Osteocyte (in vitro differentiated cells): ENCODE results near the gene UVSSA. TPM values are rescaled to one million over a fixed set of nuclear protein-coding genes. Genes with fewer than 3 reads are reported as not detected.

Experiments
- DNase-seq: peaks from one replicate; pipeline ENCODE4 v3.0.0; 2021; ENCODE audit warnings: mixed read lengths; ENCODE audit not compliant: unreplicated experiment; ENCODE audit errors: extremely low spot score
- H3K27ac Mint-ChIP-seq: one replicate; pipeline ENCODE4 v1.8.0; 2021; ENCODE audit warnings: mild to moderate bottlenecking, mixed read lengths; ENCODE audit not compliant: unreplicated experiment
- H3K27me3 Mint-ChIP-seq: one replicate; pipeline ENCODE4 v1.8.0; 2021; ENCODE audit warnings: mixed read lengths; ENCODE audit not compliant: unreplicated experiment
- H3K36me3 Mint-ChIP-seq: one replicate; pipeline ENCODE4 v1.8.0; 2021; ENCODE audit warnings: mixed read lengths; ENCODE audit not compliant: unreplicated experiment
- H3K4me1 Mint-ChIP-seq: one replicate; pipeline ENCODE4 v1.8.0; 2021; ENCODE audit warnings: mixed read lengths; ENCODE audit not compliant: unreplicated experiment
- H3K4me3 Mint-ChIP-seq: one replicate; pipeline ENCODE4 v1.8.0; 2021; ENCODE audit warnings: mild to moderate bottlenecking, moderate library complexity, mixed read lengths; ENCODE audit not compliant: unreplicated experiment
- H3K9me3 Mint-ChIP-seq: one replicate; pipeline ENCODE4 v1.8.0; 2021; ENCODE audit warnings: mixed read lengths; ENCODE audit not compliant: unreplicated experiment
- CTCF ChIP-seq: fragments of 200-600 bp; sonication (generic); IDR thresholded peaks from 2 replicates; pipeline ENCODE4 v1.5.0; 2021; ENCODE audit warnings: antibody characterized with exemption, mild to moderate bottlenecking, moderate library complexity
- total RNA-seq: library from RNA; stranded (reverse); gene quantifications from 2 replicates; pipeline ENCODE4 v1.2.1, GENCODE V29; 2021

The UVSSA gene
- total RNA-seq, 1 donor from 2014 or later, result 26.7 TPM

- Mint-ChIP-seq H3K4me1 (peaks cover 9% of the 10 kb centered on the region), H3K27ac (no peak overlapping the region), H3K4me3 (no peak overlapping the region), H3K27me3 (no peaks in the 10 kb centered on the region), H3K36me3 (peaks cover 11% of the 10 kb centered on the region), H3K9me3 (no peaks in the 10 kb centered on the region)
- no peak for DNase-seq
- TF ChIP-seq CTCF, result peak; percentile 85
These were observed 9.4 kb downstream of the UVSSA start for GRCh38 chr4:1356181-1356998.

GRCh38 chr4:1357356-1358248, 10.6 kb downstream of the UVSSA start:
- TF ChIP-seq CTCF, result no peak
- Mint-ChIP-seq H3K4me1 (peaks cover 4% of the 10 kb centered on the region), H3K9me3 (no peaks in the 10 kb centered on the region), H3K27ac (no peak overlapping the region), H3K36me3 (peaks cover 13% of the 10 kb centered on the region), H3K27me3 (no peaks in the 10 kb centered on the region), H3K4me3 (no peak overlapping the region)
- DNase-seq, result no peak

- H3K27me3 Mint-ChIP-seq, result no peaks in the 10 kb centered on the region
- no peak for TF ChIP-seq CTCF
- peaks cover 17% of the 10 kb centered on the region for H3K36me3 Mint-ChIP-seq
- H3K4me3 Mint-ChIP-seq, result no peak overlapping the region
- peaks cover 4% of the 10 kb centered on the region for H3K4me1 Mint-ChIP-seq
- no peaks in the 10 kb centered on the region for H3K9me3 Mint-ChIP-seq
- DNase-seq, result no peak
- no peak overlapping the region for H3K27ac Mint-ChIP-seq
These were observed 11.6 kb downstream of the UVSSA start for GRCh38 chr4:1358421-1359143.

- no peaks in the 10 kb centered on the region for H3K27me3 Mint-ChIP-seq
- peaks cover 18% of the 10 kb centered on the region for H3K36me3 Mint-ChIP-seq
- DNase-seq, result no peak
- H3K9me3 Mint-ChIP-seq, result no peaks in the 10 kb centered on the region
- no peak overlapping the region for H3K27ac Mint-ChIP-seq
- H3K4me1 Mint-ChIP-seq, result peaks cover 4% of the 10 kb centered on the region
- no peak overlapping the region for H3K4me3 Mint-ChIP-seq
- no peak for TF ChIP-seq CTCF
These were observed 12.1 kb downstream of the UVSSA start for GRCh38 chr4:1359144-1359501.
